ENCODE data around the gene METAP1D.

METAP1D gene

DNA sequence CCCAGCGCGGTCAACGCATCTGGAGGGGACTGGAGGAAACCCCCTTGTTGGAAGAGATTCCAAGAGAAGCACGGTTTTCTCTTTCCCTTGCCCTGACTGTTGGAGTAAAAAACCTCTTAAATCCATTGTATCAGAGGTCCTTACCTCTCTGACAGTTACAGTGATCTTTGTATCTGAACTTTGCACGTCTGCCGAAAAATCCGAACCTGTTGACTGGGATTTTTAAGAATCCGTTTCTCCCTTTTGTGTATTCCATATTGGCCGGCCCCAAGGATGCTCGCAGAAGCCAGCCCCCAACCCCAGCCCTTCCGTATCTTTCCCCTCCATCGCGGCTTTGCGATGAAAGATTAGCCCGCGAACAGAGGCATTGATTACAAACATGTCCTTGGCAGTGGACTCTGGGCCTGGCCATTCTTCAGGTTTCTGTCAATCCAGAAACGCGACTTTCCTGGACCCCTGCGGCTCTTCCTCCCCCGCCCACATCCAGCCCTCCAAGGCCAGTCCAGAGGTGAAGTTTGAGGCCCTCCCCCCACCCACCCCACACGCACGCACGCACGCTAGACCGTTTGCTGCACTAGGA lies 81.0 kb downstream of the METAP1D start:
- no peak for TF ChIP-seq TAF1 (IDR thresholded peaks at IDR 0.05; ENCODE audit: borderline replicate concordance, insufficient read depth, low read length)

GRCh38 chr2:172081221-172082022 lies 81.7 kb downstream of the METAP1D start:
- TF ChIP-seq TAF1 (IDR thresholded peaks at IDR 0.05; ENCODE audit: borderline replicate concordance, insufficient read depth, low read length) (no peak), POLR2AphosphoS5 (IDR thresholded peaks at IDR 0.05; ENCODE audit: low read depth, low read length) (no peak), FOXP2 (optimal IDR thresholded peaks at IDR 0.05; ENCODE audit: borderline replicate concordance, extremely low read depth, extremely low read length, insufficient read depth) (no peak), REST (IDR thresholded peaks at IDR 0.05; ENCODE audit: insufficient read depth in 1 of 2, low read depth in 2 of 2, low read length in 2 of 2) (no peak), SIN3A (IDR thresholded peaks at IDR 0.05; ENCODE audit: borderline replicate concordance, insufficient read depth, low read length) (no peak)

DNA sequence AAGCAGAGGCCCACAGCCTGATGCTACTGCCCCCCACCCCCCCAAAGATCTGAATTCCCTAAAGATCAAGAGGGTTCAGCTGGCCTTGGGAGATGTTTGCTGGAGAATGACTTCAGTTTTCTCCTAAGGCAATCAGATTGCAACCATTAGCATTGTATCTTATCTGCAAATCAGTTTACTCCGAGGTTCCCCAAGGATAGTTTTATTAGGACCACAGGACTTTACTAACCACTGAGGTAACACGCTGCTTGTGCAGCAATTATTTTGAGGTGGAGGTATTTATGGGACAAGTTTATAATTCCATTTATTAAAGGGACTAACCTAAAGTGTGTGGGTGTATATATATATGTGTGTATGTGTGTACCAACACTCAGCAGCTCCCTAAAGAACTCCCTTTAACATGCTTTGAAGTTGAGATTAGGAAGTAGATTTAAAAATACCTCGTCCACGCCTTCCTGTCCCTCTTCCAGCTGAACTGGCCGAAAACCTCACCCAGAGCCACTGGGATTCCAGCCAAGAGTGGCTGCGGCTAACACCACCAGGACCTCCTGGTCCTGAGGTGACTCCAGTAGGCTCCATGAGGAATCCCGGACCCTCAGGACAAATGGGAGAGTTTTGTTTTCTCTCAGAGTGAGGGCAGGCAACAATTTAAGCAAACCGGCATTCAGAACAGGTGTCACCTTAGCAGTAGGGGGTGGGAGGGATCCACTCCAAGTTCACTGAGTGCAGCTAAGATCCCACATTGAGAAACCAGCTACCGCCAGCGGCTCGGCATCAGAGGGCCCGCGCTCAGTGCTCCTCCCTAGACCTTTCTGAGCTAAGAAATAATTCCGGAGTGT lies 82.6 kb downstream of the METAP1D start:
- TF ChIP-seq POLR2AphosphoS5 (IDR thresholded peaks at IDR 0.05; ENCODE audit: low read depth, low read length), result no peak

- TF ChIP-seq TAF1 (IDR thresholded peaks at IDR 0.05; ENCODE audit: borderline replicate concordance, insufficient read depth, low read length), result no peak
- no peak for TF ChIP-seq POLR2AphosphoS5 (IDR thresholded peaks at IDR 0.05; ENCODE audit: low read depth, low read length)
- no peak for TF ChIP-seq SIN3A (IDR thresholded peaks at IDR 0.05; ENCODE audit: borderline replicate concordance, insufficient read depth, low read length)
- no peak for TF ChIP-seq FOXP2 (optimal IDR thresholded peaks at IDR 0.05; ENCODE audit: borderline replicate concordance, extremely low read depth, extremely low read length, insufficient read depth)
- TF ChIP-seq REST (IDR thresholded peaks at IDR 0.05; ENCODE audit: insufficient read depth in 1 of 2, low read depth in 2 of 2, low read length in 2 of 2), result no peak
Observed at GRCh38 chr2:172082944-172083627, 83.3 kb downstream of the METAP1D start.

DNA sequence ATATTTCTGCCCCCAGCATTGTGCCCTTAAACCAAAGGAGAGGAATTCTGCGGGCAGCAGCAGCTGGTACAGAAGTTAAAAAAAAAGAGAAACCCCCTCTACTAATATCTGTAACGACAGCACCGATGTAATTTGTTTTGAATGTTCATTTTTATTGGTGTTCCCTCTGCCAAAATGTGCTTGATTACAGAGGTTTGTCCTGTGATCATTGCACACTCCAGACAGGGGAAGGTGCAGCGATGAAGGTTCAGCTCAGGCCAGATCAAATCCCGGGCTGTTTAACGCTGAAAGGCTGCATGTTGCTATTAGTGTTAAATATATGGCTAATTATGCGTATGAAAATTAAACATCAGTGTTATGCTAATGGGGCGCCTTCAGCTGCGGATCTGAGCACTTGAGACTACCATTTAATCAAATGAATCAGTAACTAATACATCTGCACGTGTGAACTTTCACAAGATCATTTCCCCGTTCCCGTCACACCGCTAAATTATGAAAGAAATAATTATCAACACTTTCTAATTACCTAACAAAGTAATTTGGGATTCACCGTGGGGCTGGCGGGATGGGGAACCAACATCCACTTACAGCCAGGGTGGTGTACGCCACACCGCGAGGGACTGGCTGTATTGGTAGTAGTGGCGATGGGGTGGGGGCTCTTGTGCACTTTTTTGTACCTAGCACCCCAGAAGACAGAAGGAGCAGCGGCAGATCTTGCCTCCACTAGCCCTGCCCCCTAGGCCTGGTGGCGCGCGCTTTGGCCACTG lies 84.1 kb downstream of the METAP1D start:
- no peak for TF ChIP-seq POLR2AphosphoS5 (IDR thresholded peaks at IDR 0.05; ENCODE audit: low read depth, low read length)
- TF ChIP-seq TAF1 (IDR thresholded peaks at IDR 0.05; ENCODE audit: borderline replicate concordance, insufficient read depth, low read length), result no peak
- TF ChIP-seq FOXP2 (optimal IDR thresholded peaks at IDR 0.05; ENCODE audit: borderline replicate concordance, extremely low read depth, extremely low read length, insufficient read depth), result no peak
- TF ChIP-seq REST (IDR thresholded peaks at IDR 0.05; ENCODE audit: insufficient read depth in 1 of 2, low read depth in 2 of 2, low read length in 2 of 2), result no peak
- no peak for TF ChIP-seq SIN3A (IDR thresholded peaks at IDR 0.05; ENCODE audit: borderline replicate concordance, insufficient read depth, low read length)
